ENCODE data around the gene NPAS2. TPM values are rescaled to one million over a fixed set of nuclear protein-coding genes. Genes with fewer than 3 reads are reported as not detected.

The NPAS2 gene
- total RNA-seq, 3 donors from 2014 or later (not counting 1 experiment from before 2014, with no cell fraction given), result not detected

- no peak for ATAC-seq
- no peak for TF ChIP-seq CTCF (IDR thresholded peaks at IDR 0.05)
- Mint-ChIP-seq H3K27me3 (ENCODE audit: low read depth in 2 of 2) (no peaks in the 10 kb centered on the region), H3K36me3 (no peaks in the 10 kb centered on the region), H3K4me1 (peaks cover 6 to 10% of the 10 kb centered on the region in 2 donors), H3K9me3 (no peaks in the 10 kb centered on the region), H3K27ac (no peak overlapping the region), H3K4me3 (no peak overlapping the region)
- no peaks in the 10 kb centered on the region for H3K4me1 ChIP-seq (ENCODE audit: control insufficient read depth, insufficient read depth, low read length)
- no peaks in the 10 kb centered on the region for H3K36me3 ChIP-seq (ENCODE audit: control insufficient read depth, insufficient read depth, low read length)
- DNase-seq, result no peak
- H3K4me3 ChIP-seq (ENCODE audit: low read length), result no peak overlapping the region
- intact Hi-C loops (cut with micrococcal nuclease), result no loop called here
- 94% methylated on average over 2 of the region's 3 CpGs for WGBS (ENCODE audit: insufficient coverage)
- H3K9me3 ChIP-seq (ENCODE audit: control insufficient read depth, insufficient read depth, low read length), result no peaks in the 10 kb centered on the region
- H3K27me3 ChIP-seq (ENCODE audit: control insufficient read depth, insufficient read depth, low read length), result no peaks in the 10 kb centered on the region
- H3K27ac ChIP-seq (ENCODE audit: low read length), result no peak overlapping the region
Observed at GRCh38 chr2:101017371-101017770, 197.4 kb downstream of the NPAS2 start.

GRCh38 chr2:101018934-101019333 lies 199.0 kb downstream of the NPAS2 start:
- no peaks in the 10 kb centered on the region for H3K9me3 Mint-ChIP-seq
- Histone ChIP-seq H3K4me1 (ENCODE audit: control insufficient read depth, insufficient read depth, low read length) (no peaks in the 10 kb centered on the region), H3K27me3 (ENCODE audit: control insufficient read depth, insufficient read depth, low read length) (no peaks in the 10 kb centered on the region), H3K4me3 (ENCODE audit: low read length) (no peak overlapping the region), H3K36me3 (ENCODE audit: control insufficient read depth, insufficient read depth, low read length) (no peaks in the 10 kb centered on the region), H3K27ac (ENCODE audit: low read length) (no peak overlapping the region), H3K9me3 (ENCODE audit: control insufficient read depth, insufficient read depth, low read length) (no peaks in the 10 kb centered on the region)
- TF ChIP-seq CTCF (IDR thresholded peaks at IDR 0.05), result no peak
- H3K36me3 Mint-ChIP-seq, result no peaks in the 10 kb centered on the region
- H3K4me1 Mint-ChIP-seq, result no peaks in the 10 kb centered on the region
- ATAC-seq, result no peak
- 93% methylated on average over 7 of the region's 8 CpGs for WGBS (ENCODE audit: insufficient coverage)
- H3K4me3 Mint-ChIP-seq, result no peak overlapping the region
- DNase-seq, result no peak
- intact Hi-C loops (cut with micrococcal nuclease), result no loop called here
- H3K27ac Mint-ChIP-seq, result no peak overlapping the region
- H3K27me3 Mint-ChIP-seq (ENCODE audit: low read depth in 2 of 2), result no peaks in the 10 kb centered on the region

- Histone ChIP-seq H3K9me3 (ENCODE audit: control insufficient read depth, insufficient read depth, low read length) (no peaks in the 10 kb centered on the region), H3K27me3 (ENCODE audit: control insufficient read depth, insufficient read depth, low read length) (no peaks in the 10 kb centered on the region), H3K4me1 (ENCODE audit: control insufficient read depth, insufficient read depth, low read length) (no peaks in the 10 kb centered on the region), H3K4me3 (ENCODE audit: low read length) (no peak overlapping the region), H3K36me3 (ENCODE audit: control insufficient read depth, insufficient read depth, low read length) (no peaks in the 10 kb centered on the region), H3K27ac (ENCODE audit: low read length) (no peak overlapping the region)
- DNase-seq, result no peak
- 95% methylated on average over 15 of the region's 16 CpGs for WGBS (ENCODE audit: insufficient coverage)
- no peaks in the 10 kb centered on the region for H3K4me1 Mint-ChIP-seq
- no peak overlapping the region for H3K27ac Mint-ChIP-seq
- no peak for ATAC-seq
- H3K9me3 Mint-ChIP-seq, result no peaks in the 10 kb centered on the region
- H3K36me3 Mint-ChIP-seq, result no peaks in the 10 kb centered on the region
- intact Hi-C loops (cut with micrococcal nuclease), result no loop called here
- H3K4me3 Mint-ChIP-seq, result no peak overlapping the region
- TF ChIP-seq CTCF (IDR thresholded peaks at IDR 0.05), result no peak
- H3K27me3 Mint-ChIP-seq (ENCODE audit: low read depth in 2 of 2), result no peaks in the 10 kb centered on the region
Observed at GRCh38 chr2:101022221-101022620, 202.3 kb downstream of the NPAS2 start.

GRCh38 chr2:101023327-101024107 lies 203.6 kb downstream of the NPAS2 start:
- H3K4me3 ChIP-seq (ENCODE audit: low read length), result no peak overlapping the region
- H3K27me3 Mint-ChIP-seq (ENCODE audit: low read depth in 2 of 2), result no peaks in the 10 kb centered on the region
- ATAC-seq, result no peak
- H3K4me3 Mint-ChIP-seq, result no peak overlapping the region
- H3K9me3 ChIP-seq (ENCODE audit: control insufficient read depth, insufficient read depth, low read length), result no peaks in the 10 kb centered on the region
- intact Hi-C loops (cut with micrococcal nuclease), result no loop called here
- H3K27me3 ChIP-seq (ENCODE audit: control insufficient read depth, insufficient read depth, low read length), result no peaks in the 10 kb centered on the region
- H3K4me1 ChIP-seq (ENCODE audit: control insufficient read depth, insufficient read depth, low read length), result no peaks in the 10 kb centered on the region
- no peak for DNase-seq
- H3K9me3 Mint-ChIP-seq, result no peaks in the 10 kb centered on the region
- no peaks in the 10 kb centered on the region for H3K36me3 Mint-ChIP-seq
- no peaks in the 10 kb centered on the region for H3K36me3 ChIP-seq (ENCODE audit: control insufficient read depth, insufficient read depth, low read length)
- WGBS (ENCODE audit: insufficient coverage), result 100% methylated on average over 5 of the region's 6 CpGs
- no peaks in the 10 kb centered on the region for H3K4me1 Mint-ChIP-seq
- H3K27ac Mint-ChIP-seq, result no peak overlapping the region
- no peak for TF ChIP-seq CTCF (IDR thresholded peaks at IDR 0.05)
- H3K27ac ChIP-seq (ENCODE audit: low read length), result no peak overlapping the region

All from natural killer cell (primary cell).